Measurements from ENCODE around the gene OTX2. TPM values are rescaled to one million over a fixed set of nuclear protein-coding genes. Genes with fewer than 3 reads are reported as not detected.

The OTX2 gene
- total RNA-seq, 1 donor = not detected

DNA sequence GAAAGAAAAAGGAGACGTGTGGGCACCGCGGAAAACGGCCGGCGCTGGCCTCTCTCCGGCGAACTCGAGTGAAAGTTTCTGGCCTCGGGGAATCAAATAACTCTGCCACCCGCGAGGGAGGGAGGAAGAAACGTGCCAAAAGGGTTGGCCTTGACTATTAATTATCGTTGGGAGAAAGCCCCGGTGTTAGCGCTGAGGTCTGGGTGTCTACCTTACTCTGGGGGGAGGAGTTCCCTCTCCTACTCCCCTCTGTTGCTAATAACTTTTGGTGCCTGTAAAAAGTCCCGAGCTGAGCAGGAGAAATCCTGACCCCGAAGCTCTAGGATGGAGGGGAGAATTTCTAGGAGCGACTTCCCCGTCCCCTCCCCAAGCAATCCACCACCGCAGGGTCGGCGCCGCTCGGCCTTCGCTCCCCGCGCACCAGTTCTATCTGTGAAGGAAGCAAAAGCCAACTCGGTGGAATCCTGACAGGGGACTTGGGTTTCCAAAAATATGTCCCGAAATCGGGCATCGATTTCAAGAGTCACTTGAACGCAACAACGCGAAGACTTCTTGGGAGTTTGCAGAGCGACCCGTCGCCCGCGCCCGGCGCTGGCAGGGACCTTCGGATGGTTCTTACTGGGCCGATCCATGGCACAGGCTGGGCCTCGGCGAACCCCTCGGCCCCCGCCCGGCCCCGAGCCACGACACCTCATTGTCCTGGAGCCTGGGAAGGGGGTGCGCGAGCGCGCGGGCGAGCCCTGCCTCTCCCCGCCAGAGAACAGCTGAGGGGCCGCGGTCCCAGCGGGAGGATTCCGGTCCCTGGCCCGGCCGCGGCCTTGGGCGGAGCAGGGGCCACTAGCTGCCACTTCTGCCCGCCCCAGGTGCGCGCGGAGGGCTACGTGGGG is 1.7 kb downstream of the OTX2 start:
- Histone ChIP-seq H3K4me3 (ENCODE audit: insufficient read depth, low read length) (no peak overlapping the region), H3K27ac (ENCODE audit: low read depth, low read length) (no peak overlapping the region), H3K4me2 (ENCODE audit: insufficient read depth, low read length) (no peak overlapping the region), H4K20me1 (ENCODE audit: insufficient read depth, low read length) (no peaks in the 10 kb centered on the region), H3K4me1 (ENCODE audit: insufficient read depth, low read length) (no peaks in the 10 kb centered on the region), H3K9me3 (ENCODE audit: low read depth, low read length) (no peaks in the 10 kb centered on the region), H3K79me2 (ENCODE audit: insufficient read depth, low read length) (no peaks in the 10 kb centered on the region), H3K27me3 (ENCODE audit: insufficient read depth, low read length) (peaks cover 95% of the 10 kb centered on the region), H2AFZ (ENCODE audit: low read length) (no peak overlapping the region), H3K36me3 (ENCODE audit: insufficient read depth, low read length) (no peaks in the 10 kb centered on the region)
- DNase-seq (ENCODE audit: insufficient read length, low spot score, missing footprints) = no peak
- TF ChIP-seq, protein P1, sequence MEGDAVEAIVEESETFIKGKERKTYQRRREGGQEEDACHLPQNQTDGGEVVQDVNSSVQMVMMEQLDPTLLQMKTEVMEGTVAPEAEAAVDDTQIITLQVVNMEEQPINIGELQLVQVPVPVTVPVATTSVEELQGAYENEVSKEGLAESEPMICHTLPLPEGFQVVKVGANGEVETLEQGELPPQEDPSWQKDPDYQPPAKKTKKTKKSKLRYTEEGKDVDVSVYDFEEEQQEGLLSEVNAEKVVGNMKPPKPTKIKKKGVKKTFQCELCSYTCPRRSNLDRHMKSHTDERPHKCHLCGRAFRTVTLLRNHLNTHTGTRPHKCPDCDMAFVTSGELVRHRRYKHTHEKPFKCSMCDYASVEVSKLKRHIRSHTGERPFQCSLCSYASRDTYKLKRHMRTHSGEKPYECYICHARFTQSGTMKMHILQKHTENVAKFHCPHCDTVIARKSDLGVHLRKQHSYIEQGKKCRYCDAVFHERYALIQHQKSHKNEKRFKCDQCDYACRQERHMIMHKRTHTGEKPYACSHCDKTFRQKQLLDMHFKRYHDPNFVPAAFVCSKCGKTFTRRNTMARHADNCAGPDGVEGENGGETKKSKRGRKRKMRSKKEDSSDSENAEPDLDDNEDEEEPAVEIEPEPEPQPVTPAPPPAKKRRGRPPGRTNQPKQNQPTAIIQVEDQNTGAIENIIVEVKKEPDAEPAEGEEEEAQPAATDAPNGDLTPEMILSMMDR (IDR thresholded peaks at IDR 0.05; ENCODE audit: extremely low read depth, low read depth, low read length) = no peak

DNA sequence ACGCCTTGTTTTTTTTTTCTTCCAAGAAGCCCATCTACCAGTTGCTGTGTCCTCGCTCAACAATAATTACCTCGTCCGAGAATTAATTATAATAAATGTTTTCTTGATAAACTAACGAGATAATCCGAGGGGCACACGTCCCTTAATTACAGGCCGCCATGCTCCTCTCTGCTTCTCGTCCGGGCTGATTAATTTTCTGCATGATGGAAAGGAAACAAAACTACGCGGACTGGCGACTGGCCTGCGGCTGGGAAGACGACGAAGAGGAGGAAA is 2.2 kb downstream of the OTX2 start:
- Histone ChIP-seq H2AFZ (ENCODE audit: low read length) (no peak overlapping the region), H3K4me3 (ENCODE audit: insufficient read depth, low read length) (no peak overlapping the region), H4K20me1 (ENCODE audit: insufficient read depth, low read length) (no peaks in the 10 kb centered on the region), H3K27me3 (ENCODE audit: insufficient read depth, low read length) (peaks cover 95% of the 10 kb centered on the region), H3K4me1 (ENCODE audit: insufficient read depth, low read length) (no peaks in the 10 kb centered on the region), H3K4me2 (ENCODE audit: insufficient read depth, low read length) (no peak overlapping the region), H3K9me3 (ENCODE audit: low read depth, low read length) (no peaks in the 10 kb centered on the region), H3K27ac (ENCODE audit: low read depth, low read length) (no peak overlapping the region), H3K79me2 (ENCODE audit: insufficient read depth, low read length) (no peaks in the 10 kb centered on the region), H3K36me3 (ENCODE audit: insufficient read depth, low read length) (no peaks in the 10 kb centered on the region)
- TF ChIP-seq, protein P1 (IDR thresholded peaks at IDR 0.05; ENCODE audit: extremely low read depth, low read depth, low read length) = no peak
- DNase-seq (ENCODE audit: insufficient read length, low spot score, missing footprints) = no peak

DNA sequence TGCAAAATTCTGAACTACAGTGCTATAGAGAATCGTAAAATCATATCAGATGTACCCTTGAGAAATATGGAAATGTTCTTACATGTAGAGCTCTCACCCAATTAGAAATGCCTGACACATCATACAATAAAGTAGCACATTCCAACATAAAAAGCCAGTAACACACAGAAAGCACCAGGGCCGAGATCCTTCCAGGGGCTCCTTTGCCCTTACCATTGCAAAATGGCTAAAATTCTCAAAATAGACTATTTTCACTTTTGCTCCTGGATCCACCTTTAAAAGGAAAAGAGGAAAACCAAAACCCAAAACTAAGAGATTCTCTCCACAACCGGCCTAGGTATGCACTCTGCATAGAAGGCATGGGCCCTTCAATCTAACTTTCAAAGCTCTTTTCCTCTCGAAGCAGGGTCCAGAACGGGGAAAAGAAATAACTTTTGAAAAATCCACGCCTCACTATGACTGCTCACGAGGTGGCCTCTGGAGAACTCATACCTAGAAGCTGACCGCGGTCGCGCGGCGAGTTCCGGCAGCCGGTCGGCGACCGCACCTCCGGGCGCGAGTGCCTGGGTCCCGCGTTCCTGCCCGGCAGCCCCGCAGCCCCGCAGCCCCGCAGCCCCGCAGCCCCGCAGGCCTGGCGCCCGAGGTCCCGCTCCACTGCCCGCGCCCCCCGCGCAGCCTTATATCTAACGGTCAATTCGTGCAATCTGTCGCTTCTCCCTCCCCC is 2.7 kb downstream of the OTX2 start:
- Histone ChIP-seq H3K9me3 (ENCODE audit: low read depth, low read length) (no peaks in the 10 kb centered on the region), H3K4me3 (ENCODE audit: insufficient read depth, low read length) (no peak overlapping the region), H3K36me3 (ENCODE audit: insufficient read depth, low read length) (no peaks in the 10 kb centered on the region), H3K27me3 (ENCODE audit: insufficient read depth, low read length) (peaks cover 95% of the 10 kb centered on the region), H4K20me1 (ENCODE audit: insufficient read depth, low read length) (no peaks in the 10 kb centered on the region), H2AFZ (ENCODE audit: low read length) (no peak overlapping the region), H3K27ac (ENCODE audit: low read depth, low read length) (no peak overlapping the region), H3K4me2 (ENCODE audit: insufficient read depth, low read length) (no peak overlapping the region), H3K79me2 (ENCODE audit: insufficient read depth, low read length) (no peaks in the 10 kb centered on the region), H3K4me1 (ENCODE audit: insufficient read depth, low read length) (no peaks in the 10 kb centered on the region)
- TF ChIP-seq, protein P1 (IDR thresholded peaks at IDR 0.05; ENCODE audit: extremely low read depth, low read depth, low read length) = no peak
- DNase-seq (ENCODE audit: insufficient read length, low spot score, missing footprints) = no peak

DNA sequence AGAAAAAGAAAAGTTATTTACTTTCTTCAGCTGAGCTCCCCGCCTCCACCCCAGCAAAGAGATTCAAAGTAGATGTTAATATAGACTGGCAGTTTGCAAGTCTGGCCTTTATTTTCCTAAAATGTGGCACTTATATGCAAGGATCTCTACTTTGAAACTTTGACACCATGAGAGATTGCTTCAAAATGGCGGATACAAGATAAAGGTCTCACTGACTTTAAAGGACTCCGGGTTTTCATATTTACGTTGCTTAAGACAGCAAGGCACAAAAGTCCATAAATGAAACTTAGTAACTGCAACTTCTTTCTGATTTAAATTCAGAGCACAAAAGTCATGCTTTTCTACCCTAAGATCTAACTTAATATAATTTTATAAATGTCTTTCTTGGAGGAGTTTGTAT is 3.5 kb downstream of the OTX2 start:
- no peak overlapping the region for H2AFZ ChIP-seq (ENCODE audit: low read length)
- H4K20me1 ChIP-seq (ENCODE audit: insufficient read depth, low read length) = no peaks in the 10 kb centered on the region
- no peaks in the 10 kb centered on the region for H3K79me2 ChIP-seq (ENCODE audit: insufficient read depth, low read length)
- no peaks in the 10 kb centered on the region for H3K9me3 ChIP-seq (ENCODE audit: low read depth, low read length)
- DNase-seq (ENCODE audit: insufficient read length, low spot score, missing footprints) = no peak
- no peaks in the 10 kb centered on the region for H3K36me3 ChIP-seq (ENCODE audit: insufficient read depth, low read length)
- H3K4me3 ChIP-seq (ENCODE audit: insufficient read depth, low read length) = no peak overlapping the region
- TF ChIP-seq, protein P1 (IDR thresholded peaks at IDR 0.05; ENCODE audit: extremely low read depth, low read depth, low read length) = no peak
- H3K4me1 ChIP-seq (ENCODE audit: insufficient read depth, low read length) = no peaks in the 10 kb centered on the region
- H3K27me3 ChIP-seq (ENCODE audit: insufficient read depth, low read length) = peaks cover 97% of the 10 kb centered on the region
- H3K4me2 ChIP-seq (ENCODE audit: insufficient read depth, low read length) = no peak overlapping the region
- H3K27ac ChIP-seq (ENCODE audit: low read depth, low read length) = no peak overlapping the region
